Peyer's patch (tissue), 4 donors: ENCODE data around the gene NOTO. TPM values are rescaled to one million over a fixed set of nuclear protein-coding genes. Genes with fewer than 3 reads are reported as not detected.

ENCODE experiments used
- DNase-seq, 3 donors: peaks; one replicate each; pipeline ENCODE4 v3.0.0-alpha.2; 2017 to 2019
- H3K27ac ChIP-seq, 4 donors: fragments of 200-600 bp; sonication (generic); one replicate each; pipeline ENCODE4 v1.5.1; 2016 to 2019
- H3K27me3 ChIP-seq, 2 donors: fragments of 200-600 bp; sonication (generic); one replicate each; pipeline ENCODE4 v1.5.1; 2019
- H3K36me3 ChIP-seq, 3 donors: fragments of 200-600 bp; sonication (generic); one replicate each; pipeline ENCODE4 v1.5.1; 2016 to 2019
- H3K4me1 ChIP-seq, 4 donors: fragments of 200-600 bp; sonication (generic); one replicate each; pipeline ENCODE4 v1.5.1; 2016 to 2019
- H3K4me3 ChIP-seq, 4 donors: fragments of 200-600 bp; sonication (generic); 1 replicate in 3 of 4; 2 replicates in 1 of 4; pipeline ENCODE4 v1.5.1; 2016 to 2019; ENCODE audit warnings: mild to moderate bottlenecking in 1 of 4
- H3K9me3 ChIP-seq, 4 donors: fragments of 200-600 bp; sonication (generic); one replicate each; pipeline ENCODE4 v1.5.1; 2016 to 2019; ENCODE audit warnings: mild to moderate bottlenecking in 1 of 4
- POLR2A ChIP-seq, 2 donors: fragments of 450-650 bp; IDR thresholded peaks; one replicate each; pipeline ENCODE4 v1.5.1; 2017; ENCODE audit warnings: antibody characterized with exemption in 2 of 2, mild to moderate bottlenecking in 2 of 2, moderate library complexity in 2 of 2
- total RNA-seq, 4 donors: library from RNA; depleted of rRNA; stranded (reverse); fragments of >200 nt; gene quantifications; one replicate each; pipeline ENCODE4 v1.1.0, GENCODE V29; 2016
- TF ChIP-seq, protein P1 (sequence below), 6 experiments: fragments of 450-650 bp in 4 of 6; fragments of 200-600 bp in 2 of 6; sonication (generic) in 1 of 6; IDR thresholded peaks; one replicate each; pipeline ENCODE4 v1.5.1; 2017 to 2019; ENCODE audit warnings: antibody characterized with exemption in 6 of 6, mild to moderate bottlenecking in 3 of 6, moderate library complexity in 1 of 6

Gene NOTO
- total RNA-seq, 4 donors from 2014 or later, result not detected

DNA sequence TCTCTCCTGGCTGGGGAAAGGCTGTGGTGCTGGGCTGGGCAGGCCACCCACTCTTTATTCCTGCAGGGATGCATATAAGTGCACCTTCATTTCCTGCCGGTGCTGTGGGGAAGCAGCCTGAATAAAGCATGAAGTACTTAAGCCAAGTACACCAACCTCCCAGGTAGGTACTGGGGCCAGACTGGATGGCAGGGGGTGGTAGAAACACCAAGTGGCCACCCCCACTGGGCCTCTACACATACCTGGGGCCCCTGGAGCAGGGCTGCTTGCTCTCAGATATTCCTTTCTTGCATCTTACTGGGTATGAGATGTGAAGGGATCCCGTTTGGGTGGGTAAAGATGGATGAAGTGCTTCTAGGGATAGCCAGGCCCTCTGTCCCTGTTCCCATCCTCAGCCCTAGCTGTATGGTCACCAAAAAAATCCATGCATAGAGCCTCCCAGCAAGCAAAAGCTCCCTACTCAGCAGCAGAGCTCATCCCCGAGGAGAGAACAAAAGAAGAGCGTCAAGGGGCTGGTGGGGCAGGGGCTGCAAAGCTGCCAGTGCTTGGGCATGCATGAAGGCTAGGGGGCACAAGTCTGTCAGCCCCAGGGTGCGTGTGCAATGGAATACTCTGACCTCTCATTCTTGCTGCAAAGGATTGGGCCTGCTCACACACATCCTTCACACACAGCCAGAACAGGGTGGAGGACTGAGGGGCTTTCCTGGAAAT is 53.7 kb downstream of the NOTO start:
- Histone ChIP-seq H3K4me1 (no peaks in the 10 kb centered on the region), H3K36me3 (peaks cover 0 to 38% (median 0%) of the 10 kb centered on the region in 3 donors), H3K9me3 (no peaks in the 10 kb centered on the region), H3K4me3 (no peak overlapping the region), H3K27ac (no peak overlapping the region), H3K27me3 (no peaks in the 10 kb centered on the region)
- TF ChIP-seq, protein P1, sequence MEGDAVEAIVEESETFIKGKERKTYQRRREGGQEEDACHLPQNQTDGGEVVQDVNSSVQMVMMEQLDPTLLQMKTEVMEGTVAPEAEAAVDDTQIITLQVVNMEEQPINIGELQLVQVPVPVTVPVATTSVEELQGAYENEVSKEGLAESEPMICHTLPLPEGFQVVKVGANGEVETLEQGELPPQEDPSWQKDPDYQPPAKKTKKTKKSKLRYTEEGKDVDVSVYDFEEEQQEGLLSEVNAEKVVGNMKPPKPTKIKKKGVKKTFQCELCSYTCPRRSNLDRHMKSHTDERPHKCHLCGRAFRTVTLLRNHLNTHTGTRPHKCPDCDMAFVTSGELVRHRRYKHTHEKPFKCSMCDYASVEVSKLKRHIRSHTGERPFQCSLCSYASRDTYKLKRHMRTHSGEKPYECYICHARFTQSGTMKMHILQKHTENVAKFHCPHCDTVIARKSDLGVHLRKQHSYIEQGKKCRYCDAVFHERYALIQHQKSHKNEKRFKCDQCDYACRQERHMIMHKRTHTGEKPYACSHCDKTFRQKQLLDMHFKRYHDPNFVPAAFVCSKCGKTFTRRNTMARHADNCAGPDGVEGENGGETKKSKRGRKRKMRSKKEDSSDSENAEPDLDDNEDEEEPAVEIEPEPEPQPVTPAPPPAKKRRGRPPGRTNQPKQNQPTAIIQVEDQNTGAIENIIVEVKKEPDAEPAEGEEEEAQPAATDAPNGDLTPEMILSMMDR (IDR thresholded peaks at IDR 0.05), result no peak
- no peak for TF ChIP-seq POLR2A (IDR thresholded peaks at IDR 0.05)
- no peak for DNase-seq

DNA sequence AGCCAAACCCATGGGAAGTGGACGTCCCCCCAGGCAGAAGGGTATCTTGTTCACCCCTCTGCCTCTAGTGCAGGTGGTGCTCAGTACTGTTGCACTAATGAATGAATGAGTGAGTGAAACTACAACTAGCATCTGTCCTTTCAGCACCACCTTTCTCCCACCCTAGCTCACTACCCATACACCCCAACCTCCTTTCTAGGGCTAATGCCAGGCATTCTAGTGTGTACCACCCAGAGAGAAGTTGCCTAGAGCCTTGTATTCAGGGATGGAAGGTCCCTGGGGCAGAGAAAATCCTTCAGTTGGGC is 54.2 kb downstream of the NOTO start:
- Histone ChIP-seq H3K27me3 (no peaks in the 10 kb centered on the region), H3K4me1 (no peaks in the 10 kb centered on the region), H3K27ac (no peak overlapping the region), H3K9me3 (no peaks in the 10 kb centered on the region), H3K4me3 (no peak overlapping the region), H3K36me3 (peaks cover 0 to 33% (median 0%) of the 10 kb centered on the region in 3 donors)
- TF ChIP-seq POLR2A (IDR thresholded peaks at IDR 0.05), result no peak
- TF ChIP-seq, protein P1 (IDR thresholded peaks at IDR 0.05), result no peak
- DNase-seq, result no peak

DNA sequence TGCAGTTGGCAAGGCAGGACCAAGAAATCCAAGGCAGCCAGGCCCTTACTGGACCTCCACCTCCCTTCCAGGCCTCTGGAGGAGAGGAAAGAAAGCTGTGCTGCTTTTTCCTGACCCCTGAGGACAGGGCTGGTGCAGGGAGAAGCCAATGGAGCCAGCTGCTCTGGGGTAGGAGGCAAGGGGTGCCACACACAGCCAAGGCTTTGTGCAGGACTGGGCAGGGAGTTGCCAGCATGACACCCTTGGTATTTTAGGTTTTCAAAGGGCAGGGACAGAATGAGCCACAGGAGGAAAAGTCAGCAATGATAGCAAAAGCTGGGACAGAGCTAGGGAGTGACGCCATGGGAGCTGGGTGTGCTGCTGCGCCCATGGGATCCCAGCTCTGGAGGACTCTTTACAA is 54.6 kb downstream of the NOTO start:
- no peaks in the 10 kb centered on the region for H3K9me3 ChIP-seq

DNA sequence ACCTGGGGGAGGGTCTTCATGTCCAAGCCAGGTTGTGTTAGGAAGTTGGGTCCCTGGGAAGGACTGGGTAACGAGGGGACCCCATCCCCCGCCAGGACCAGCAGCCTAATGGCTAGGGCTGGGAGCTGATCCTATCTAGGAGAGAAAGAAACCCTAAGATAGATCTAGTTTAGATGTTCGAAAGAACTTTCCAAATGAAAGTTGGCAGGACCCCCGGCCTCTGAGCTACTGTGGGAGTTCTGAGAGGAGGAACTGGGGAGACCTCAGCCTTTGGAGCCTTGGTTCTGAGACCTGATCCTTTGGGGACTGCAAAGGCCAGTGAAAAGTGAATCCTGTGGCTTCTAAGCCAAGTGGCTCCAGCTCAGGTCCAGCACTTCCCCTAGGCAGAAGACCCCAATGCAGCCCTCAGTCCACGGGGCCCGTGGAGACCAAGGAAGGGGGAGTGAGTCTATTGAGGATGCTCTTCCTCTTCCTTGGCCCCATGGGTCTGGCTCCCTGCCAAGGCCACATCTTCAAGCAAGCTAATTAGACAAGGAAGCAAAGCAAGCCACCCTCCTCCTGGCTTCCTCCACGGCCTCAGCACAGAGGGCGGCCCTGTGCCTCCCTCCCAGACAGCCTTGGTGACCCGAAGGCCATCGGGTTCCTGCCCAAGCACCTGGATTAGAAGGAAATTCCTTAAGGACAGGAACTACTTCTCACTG is 55.2 kb downstream of the NOTO start:
- Histone ChIP-seq H3K27ac (no peak overlapping the region), H3K27me3 (no peaks in the 10 kb centered on the region), H3K36me3 (peaks cover 0 to 22% (median 0%) of the 10 kb centered on the region in 3 donors), H3K4me1 (no peaks in the 10 kb centered on the region), H3K9me3 (no peaks in the 10 kb centered on the region), H3K4me3 (no peak overlapping the region)
- DNase-seq, result peak in 2 of 3 donors; percentile 45 to 73
- TF ChIP-seq, protein P1 (IDR thresholded peaks at IDR 0.05), result no peak
- TF ChIP-seq POLR2A (IDR thresholded peaks at IDR 0.05), result no peak

More for the DNA sequence above, 54.6 kb downstream of the NOTO start:
- no peaks in the 10 kb centered on the region for H3K27me3 ChIP-seq
- no peak overlapping the region for H3K4me3 ChIP-seq
- TF ChIP-seq POLR2A (IDR thresholded peaks at IDR 0.05), result no peak
- TF ChIP-seq, protein P1 (IDR thresholded peaks at IDR 0.05), result no peak
- H3K36me3 ChIP-seq, result peaks cover 0 to 28% (median 0%) of the 10 kb centered on the region in 3 donors
- DNase-seq, result no peak
- no peaks in the 10 kb centered on the region for H3K4me1 ChIP-seq
- H3K27ac ChIP-seq, result no peak overlapping the region

DNA sequence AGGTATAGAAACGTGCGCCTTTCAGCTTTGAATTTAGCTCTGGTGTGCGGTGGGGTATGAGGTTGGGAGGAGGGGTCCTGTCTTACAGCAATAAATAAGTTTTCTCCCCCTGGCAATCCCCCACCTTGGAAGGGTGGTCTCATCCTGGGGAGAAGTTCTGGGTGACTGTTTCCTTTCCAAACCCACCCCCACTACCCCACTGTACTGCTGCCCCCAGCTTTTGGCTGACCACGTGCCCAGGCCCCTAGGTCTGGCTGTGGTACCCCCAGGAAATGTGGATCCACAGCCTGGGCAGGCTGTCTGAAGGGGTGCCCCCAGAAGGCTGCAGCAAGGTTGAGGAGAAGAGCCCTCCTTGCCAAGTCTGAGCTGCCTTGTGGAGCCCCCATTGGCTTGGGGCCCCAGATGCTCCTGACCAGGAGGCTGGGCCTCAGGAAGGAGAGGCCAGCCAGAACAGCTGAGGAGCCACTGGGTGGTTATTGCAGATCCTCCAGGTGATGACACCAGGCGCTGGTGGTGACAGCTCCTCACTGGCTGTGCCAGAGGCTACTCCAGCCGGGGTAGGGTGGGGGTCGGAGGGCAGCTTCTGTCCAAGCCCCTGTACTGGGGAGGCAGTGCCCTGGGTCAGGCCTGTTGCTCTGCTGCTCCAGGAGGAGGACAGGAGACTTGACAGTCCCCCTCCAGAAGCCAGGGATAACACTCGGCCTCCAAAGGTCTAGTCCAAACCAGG is 56.0 kb downstream of the NOTO start:
- Histone ChIP-seq H3K27me3 (no peaks in the 10 kb centered on the region), H3K4me3 (no peak overlapping the region), H3K9me3 (no peaks in the 10 kb centered on the region), H3K4me1 (no peaks in the 10 kb centered on the region), H3K36me3 (peaks cover 0 to 15% (median 0%) of the 10 kb centered on the region in 3 donors), H3K27ac (no peak overlapping the region)
- DNase-seq, result no peak
- TF ChIP-seq, protein P1 (IDR thresholded peaks at IDR 0.05), result no peak
- no peak for TF ChIP-seq POLR2A (IDR thresholded peaks at IDR 0.05)
